Measurements from ENCODE around the gene HACD4.

HACD4 gene

GRCh38 chr9:21043841-21044240 is 12.4 kb upstream of the HACD4 start:
- H3K36me3 ChIP-seq (ENCODE audit: control insufficient read depth, insufficient read depth, low read length), result no peaks in the 10 kb centered on the region
- H3K4me1 ChIP-seq (ENCODE audit: control insufficient read depth, insufficient read depth, low read length), result no peaks in the 10 kb centered on the region
- H3K27ac ChIP-seq (ENCODE audit: low read depth, low read length), result no peak overlapping the region
- H3K9ac ChIP-seq (ENCODE audit: low read length), result no peak overlapping the region
- H3K4me3 ChIP-seq (ENCODE audit: low read depth, low read length), result no peak overlapping the region
- H3K27me3 ChIP-seq (ENCODE audit: control insufficient read depth, insufficient read depth, low read length), result no peaks in the 10 kb centered on the region
- no peaks in the 10 kb centered on the region for H3K9me3 ChIP-seq (ENCODE audit: control insufficient read depth, insufficient read depth, low read depth, low read length)

- H3K27ac ChIP-seq (ENCODE audit: low read depth, low read length), result no peak overlapping the region
- H3K36me3 ChIP-seq (ENCODE audit: control insufficient read depth, insufficient read depth, low read length), result no peaks in the 10 kb centered on the region
- H3K4me3 ChIP-seq (ENCODE audit: low read depth, low read length), result no peak overlapping the region
- H3K27me3 ChIP-seq (ENCODE audit: control insufficient read depth, insufficient read depth, low read length), result no peaks in the 10 kb centered on the region
- H3K9me3 ChIP-seq (ENCODE audit: control insufficient read depth, insufficient read depth, low read depth, low read length), result no peaks in the 10 kb centered on the region
- H3K4me1 ChIP-seq (ENCODE audit: control insufficient read depth, insufficient read depth, low read length), result no peaks in the 10 kb centered on the region
- H3K9ac ChIP-seq (ENCODE audit: low read length), result no peak overlapping the region
These were observed 11.0 kb upstream of the HACD4 start for GRCh38 chr9:21042466-21042865.

DNA sequence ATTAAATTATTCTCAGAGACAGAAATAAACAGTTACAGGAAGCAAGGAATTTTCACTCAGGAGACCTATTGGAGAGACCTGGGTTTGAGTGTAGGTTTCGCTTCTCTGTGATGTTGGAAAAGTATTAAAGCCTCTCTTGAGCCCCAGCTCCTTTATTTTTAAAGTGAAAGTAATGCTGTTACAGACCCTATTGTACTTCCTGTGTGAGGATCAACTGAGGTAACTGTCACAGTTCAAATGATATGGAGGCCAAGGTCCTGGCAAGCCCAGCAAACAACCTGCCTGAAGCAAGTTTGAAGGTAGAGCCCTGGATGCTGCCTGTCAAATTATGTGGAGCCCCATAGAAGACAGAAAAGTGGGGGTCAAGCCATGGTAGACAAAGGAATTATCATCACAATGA is 7.9 kb upstream of the HACD4 start:
- H3K36me3 ChIP-seq (ENCODE audit: control insufficient read depth, insufficient read depth, low read length), result no peaks in the 10 kb centered on the region
- no peak overlapping the region for H3K4me3 ChIP-seq (ENCODE audit: low read depth, low read length)
- H3K9me3 ChIP-seq (ENCODE audit: control insufficient read depth, insufficient read depth, low read depth, low read length), result no peaks in the 10 kb centered on the region
- no peak overlapping the region for H3K9ac ChIP-seq (ENCODE audit: low read length)
- H3K4me1 ChIP-seq (ENCODE audit: control insufficient read depth, insufficient read depth, low read length), result peaks cover 6% of the 10 kb centered on the region; the same call in 1 of the 2 replicates
- H3K27ac ChIP-seq (ENCODE audit: low read depth, low read length), result no peak overlapping the region
- no peaks in the 10 kb centered on the region for H3K27me3 ChIP-seq (ENCODE audit: control insufficient read depth, insufficient read depth, low read length)

GRCh38 chr9:21037278-21037677 is 5.8 kb upstream of the HACD4 start:
- Histone ChIP-seq H3K4me1 (ENCODE audit: control insufficient read depth, insufficient read depth, low read length) (peaks cover 6% of the 10 kb centered on the region; the same call in 1 of the 2 replicates), H3K9ac (ENCODE audit: low read length) (no peak overlapping the region), H3K4me3 (ENCODE audit: low read depth, low read length) (no peak overlapping the region), H3K36me3 (ENCODE audit: control insufficient read depth, insufficient read depth, low read length) (no peaks in the 10 kb centered on the region), H3K27ac (ENCODE audit: low read depth, low read length) (no peak overlapping the region), H3K9me3 (ENCODE audit: control insufficient read depth, insufficient read depth, low read depth, low read length) (no peaks in the 10 kb centered on the region), H3K27me3 (ENCODE audit: control insufficient read depth, insufficient read depth, low read length) (peaks cover 4% of the 10 kb centered on the region; the same call in 1 of the 2 replicates)

- no peaks in the 10 kb centered on the region for H3K36me3 ChIP-seq (ENCODE audit: control insufficient read depth, insufficient read depth, low read length)
- peaks cover 4% of the 10 kb centered on the region; the same call in 1 of the 2 replicates for H3K27me3 ChIP-seq (ENCODE audit: control insufficient read depth, insufficient read depth, low read length)
- H3K4me3 ChIP-seq (ENCODE audit: low read depth, low read length), result peak overlapping the region; percentile 62
- H3K9ac ChIP-seq (ENCODE audit: low read length), result peak overlapping the region; percentile 31
- peak overlapping the region; percentile 65 for H3K27ac ChIP-seq (ENCODE audit: low read depth, low read length)
- no peaks in the 10 kb centered on the region for H3K9me3 ChIP-seq (ENCODE audit: control insufficient read depth, insufficient read depth, low read depth, low read length)
- H3K4me1 ChIP-seq (ENCODE audit: control insufficient read depth, insufficient read depth, low read length), result peaks cover 18% of the 10 kb centered on the region
These were observed 356 bp upstream of the HACD4 start for GRCh38 chr9:21031808-21032183.

GRCh38 chr9:21030389-21031035 is 928 bp downstream of the HACD4 start:
- no peak overlapping the region for H3K27ac ChIP-seq (ENCODE audit: low read depth, low read length)
- peaks cover 4% of the 10 kb centered on the region; the same call in 1 of the 2 replicates for H3K27me3 ChIP-seq (ENCODE audit: control insufficient read depth, insufficient read depth, low read length)
- no peaks in the 10 kb centered on the region for H3K9me3 ChIP-seq (ENCODE audit: control insufficient read depth, insufficient read depth, low read depth, low read length)
- H3K36me3 ChIP-seq (ENCODE audit: control insufficient read depth, insufficient read depth, low read length), result no peaks in the 10 kb centered on the region
- peaks cover 14% of the 10 kb centered on the region for H3K4me1 ChIP-seq (ENCODE audit: control insufficient read depth, insufficient read depth, low read length)
- no peak overlapping the region for H3K9ac ChIP-seq (ENCODE audit: low read length)
- H3K4me3 ChIP-seq (ENCODE audit: low read depth, low read length), result peak overlapping the region; percentile 62

DNA sequence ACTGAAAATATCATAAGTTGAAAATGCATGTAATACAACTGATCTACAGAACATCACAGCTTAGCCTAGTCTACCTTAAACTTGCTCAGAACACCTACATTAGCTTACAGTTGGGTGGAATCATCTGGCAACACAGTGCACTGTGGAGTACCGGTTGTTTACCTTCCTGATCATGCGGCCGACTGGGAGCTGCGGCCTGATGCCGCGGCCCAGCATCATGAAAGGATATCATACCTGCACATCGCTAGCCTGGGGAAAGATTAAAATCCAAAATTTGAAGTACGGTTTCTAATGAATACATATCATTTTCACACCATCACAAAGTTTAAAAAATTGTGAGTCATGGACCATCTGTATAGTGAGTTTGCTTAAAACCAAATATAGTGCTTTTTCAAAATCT is 1.8 kb downstream of the HACD4 start:
- Histone ChIP-seq H3K4me3 (ENCODE audit: low read depth, low read length) (no peak overlapping the region), H3K27me3 (ENCODE audit: control insufficient read depth, insufficient read depth, low read length) (peaks cover 4% of the 10 kb centered on the region; the same call in 1 of the 2 replicates), H3K9ac (ENCODE audit: low read length) (no peak overlapping the region), H3K9me3 (ENCODE audit: control insufficient read depth, insufficient read depth, low read depth, low read length) (no peaks in the 10 kb centered on the region), H3K36me3 (ENCODE audit: control insufficient read depth, insufficient read depth, low read length) (no peaks in the 10 kb centered on the region), H3K27ac (ENCODE audit: low read depth, low read length) (no peak overlapping the region), H3K4me1 (ENCODE audit: control insufficient read depth, insufficient read depth, low read length) (peaks cover 14% of the 10 kb centered on the region)

GRCh38 chr9:21028466-21028865 is 3.0 kb downstream of the HACD4 start:
- Histone ChIP-seq H3K27me3 (ENCODE audit: control insufficient read depth, insufficient read depth, low read length) (peaks cover 4% of the 10 kb centered on the region; the same call in 1 of the 2 replicates), H3K27ac (ENCODE audit: low read depth, low read length) (no peak overlapping the region), H3K9me3 (ENCODE audit: control insufficient read depth, insufficient read depth, low read depth, low read length) (no peaks in the 10 kb centered on the region), H3K9ac (ENCODE audit: low read length) (no peak overlapping the region), H3K4me3 (ENCODE audit: low read depth, low read length) (no peak overlapping the region), H3K36me3 (ENCODE audit: control insufficient read depth, insufficient read depth, low read length) (no peaks in the 10 kb centered on the region), H3K4me1 (ENCODE audit: control insufficient read depth, insufficient read depth, low read length) (peaks cover 14% of the 10 kb centered on the region)

DNA sequence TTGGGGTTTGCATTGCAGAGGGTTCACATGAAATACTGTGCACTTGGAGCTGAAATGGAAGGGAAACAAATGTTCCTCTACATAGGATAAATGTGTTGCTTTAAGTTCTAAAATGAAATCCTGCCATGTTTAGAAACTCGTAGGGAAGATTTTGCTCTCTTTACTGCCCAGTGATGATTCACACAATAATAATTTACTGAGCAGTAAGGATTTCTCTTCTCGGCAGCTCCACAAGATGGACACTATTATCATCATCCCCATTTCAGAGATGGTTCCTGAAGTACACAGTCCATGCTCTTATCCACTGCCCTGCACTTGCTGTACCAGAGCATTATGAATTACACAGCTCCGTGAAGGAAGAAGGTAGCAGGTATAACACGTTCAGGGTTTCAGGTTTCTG is 4.1 kb downstream of the HACD4 start:
- Histone ChIP-seq H3K9ac (ENCODE audit: low read length) (no peak overlapping the region), H3K9me3 (ENCODE audit: control insufficient read depth, insufficient read depth, low read depth, low read length) (no peaks in the 10 kb centered on the region), H3K27ac (ENCODE audit: low read depth, low read length) (no peak overlapping the region), H3K36me3 (ENCODE audit: control insufficient read depth, insufficient read depth, low read length) (no peaks in the 10 kb centered on the region), H3K4me1 (ENCODE audit: control insufficient read depth, insufficient read depth, low read length) (peaks cover 14% of the 10 kb centered on the region), H3K4me3 (ENCODE audit: low read depth, low read length) (no peak overlapping the region), H3K27me3 (ENCODE audit: control insufficient read depth, insufficient read depth, low read length) (no peaks in the 10 kb centered on the region)

DNA sequence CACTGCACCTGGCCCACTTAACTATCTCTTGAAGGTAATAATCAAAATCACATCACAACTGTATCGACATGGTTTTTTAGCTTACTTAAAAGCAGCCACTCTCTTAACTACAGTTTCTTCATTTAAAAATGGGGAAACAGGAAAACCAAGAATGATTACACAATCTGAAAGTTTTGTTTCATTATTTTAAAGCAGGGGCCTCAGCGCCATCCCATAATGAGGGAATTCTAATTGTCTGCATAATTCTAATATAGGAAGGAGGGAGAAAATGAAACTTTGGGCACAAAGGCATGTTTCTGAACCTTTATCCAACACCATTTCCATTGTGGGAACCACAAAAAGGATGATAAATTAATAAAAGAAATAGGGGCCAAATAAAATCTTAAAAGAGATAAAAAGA is 7.6 kb downstream of the HACD4 start:
- Histone ChIP-seq H3K4me3 (ENCODE audit: low read depth, low read length) (no peak overlapping the region), H3K4me1 (ENCODE audit: control insufficient read depth, insufficient read depth, low read length) (peaks cover 3% of the 10 kb centered on the region; the same call in 1 of the 2 replicates), H3K27ac (ENCODE audit: low read depth, low read length) (no peak overlapping the region), H3K36me3 (ENCODE audit: control insufficient read depth, insufficient read depth, low read length) (no peaks in the 10 kb centered on the region), H3K27me3 (ENCODE audit: control insufficient read depth, insufficient read depth, low read length) (no peaks in the 10 kb centered on the region), H3K9ac (ENCODE audit: low read length) (no peak overlapping the region), H3K9me3 (ENCODE audit: control insufficient read depth, insufficient read depth, low read depth, low read length) (no peaks in the 10 kb centered on the region)

DNA sequence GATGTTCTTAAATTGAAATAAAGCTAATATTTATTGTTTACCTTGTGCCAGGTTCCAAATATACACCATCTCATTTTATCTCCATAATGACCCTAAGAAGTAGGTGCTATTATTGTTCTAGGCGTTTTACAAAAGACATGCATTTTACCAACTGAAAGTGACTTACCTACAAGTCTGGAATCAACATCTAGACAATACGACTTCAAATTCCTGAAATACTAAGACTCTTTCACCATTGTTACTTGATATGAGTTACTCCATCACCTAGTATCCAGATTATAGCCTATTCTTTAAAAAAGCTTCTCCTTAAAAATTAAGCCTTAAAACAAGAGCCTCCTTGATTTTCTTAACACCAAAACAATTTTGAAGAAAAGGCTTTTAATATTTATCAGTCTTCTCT is 13.3 kb downstream of the HACD4 start:
- H3K36me3 ChIP-seq (ENCODE audit: control insufficient read depth, insufficient read depth, low read length), result no peaks in the 10 kb centered on the region
- no peak overlapping the region for H3K4me3 ChIP-seq (ENCODE audit: low read depth, low read length)
- H3K4me1 ChIP-seq (ENCODE audit: control insufficient read depth, insufficient read depth, low read length), result peaks cover 17% of the 10 kb centered on the region
- H3K9me3 ChIP-seq (ENCODE audit: control insufficient read depth, insufficient read depth, low read depth, low read length), result no peaks in the 10 kb centered on the region
- H3K27me3 ChIP-seq (ENCODE audit: control insufficient read depth, insufficient read depth, low read length), result no peaks in the 10 kb centered on the region
- H3K9ac ChIP-seq (ENCODE audit: low read length), result no peak overlapping the region
- H3K27ac ChIP-seq (ENCODE audit: low read depth, low read length), result peak overlapping the region; percentile 68

Measured in HUES6 (cell line).